HG02642 (cell line): ENCODE measurements around the gene KLK7.

ENCODE experiments used
- ATAC-seq: cut with Tn5 transposase; IDR thresholded peaks from one replicate; pipeline ENCODE4 v1.9.1; 2021; ENCODE audit warnings: mild to moderate bottlenecking; ENCODE audit not compliant: unreplicated experiment, poor library complexity

The KLK7 gene

GRCh38 chr19:50943074-50943828 lies 40.5 kb downstream of the KLK7 start:
- no peak for ATAC-seq

GRCh38 chr19:50939596-50939995 lies 44.1 kb downstream of the KLK7 start:
- no peak for ATAC-seq

GRCh38 chr19:50933640-50934039 lies 50.1 kb downstream of the KLK7 start:
- ATAC-seq = no peak

GRCh38 chr19:50932690-50933083 lies 51.0 kb downstream of the KLK7 start:
- ATAC-seq = no peak

GRCh38 chr19:50932018-50932689 lies 51.6 kb downstream of the KLK7 start:
- ATAC-seq = no peak

GRCh38 chr19:50931023-50931422 lies 52.7 kb downstream of the KLK7 start:
- ATAC-seq = no peak

- ATAC-seq = no peak
Observed at GRCh38 chr19:50928831-50929230, 54.9 kb downstream of the KLK7 start.
